ENCODE measurements around the gene ZNF74.
"Not testable (repeated sequence)": the region's sequence is repeated elsewhere in the genome, so short reads cannot be mapped to it uniquely, and the experiment has no call there.

ZNF74 gene

DNA sequence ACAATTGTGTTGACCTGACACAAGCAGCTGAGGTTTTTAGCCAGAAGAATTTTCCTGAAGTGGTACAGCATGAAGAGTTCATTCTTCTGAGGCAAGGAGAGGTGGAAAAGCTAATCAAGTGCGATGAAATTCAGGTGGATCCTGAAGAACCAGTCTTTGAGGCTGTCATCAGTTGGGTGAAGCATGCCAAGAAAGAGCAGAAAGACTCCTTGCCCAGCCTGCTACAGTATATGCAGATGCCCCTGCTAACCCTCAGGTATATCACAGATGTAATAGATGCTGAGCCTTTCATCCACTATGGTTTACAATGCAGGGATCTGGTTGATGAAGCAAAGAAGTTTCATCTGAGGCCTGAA is 56.6 kb downstream of the ZNF74 start:
- ATAC-seq: no peak

DNA sequence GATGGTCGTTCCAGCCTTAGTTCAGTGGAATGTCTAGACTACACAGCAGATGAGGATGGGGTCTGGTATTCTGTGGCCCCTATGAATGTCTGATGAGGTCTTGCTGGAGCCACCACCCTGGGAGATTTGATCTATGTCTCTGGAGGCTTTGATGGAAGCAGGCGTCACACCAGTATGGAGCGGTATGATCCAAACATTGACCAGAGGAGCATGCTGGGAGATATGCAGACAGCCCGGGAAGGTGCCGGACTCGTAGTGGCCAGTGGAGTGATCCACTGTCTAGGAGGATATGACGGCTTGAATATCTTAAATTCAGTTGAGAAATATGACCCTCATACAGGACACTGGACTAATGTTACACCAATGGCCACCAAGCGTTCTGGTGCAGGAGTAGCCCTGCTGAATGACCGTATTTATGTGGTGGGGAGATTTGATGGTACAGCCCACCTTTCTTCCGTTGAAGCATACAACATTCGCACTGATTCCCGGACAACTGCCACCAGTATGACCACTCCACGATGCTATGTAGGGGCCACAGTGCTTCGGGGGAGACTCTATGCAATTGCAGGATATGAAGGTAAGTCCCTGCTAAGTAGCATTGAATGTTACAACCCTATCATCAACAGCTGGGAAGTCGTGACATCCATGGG is 57.3 kb downstream of the ZNF74 start:
- not testable (repeated sequence) for ATAC-seq

DNA sequence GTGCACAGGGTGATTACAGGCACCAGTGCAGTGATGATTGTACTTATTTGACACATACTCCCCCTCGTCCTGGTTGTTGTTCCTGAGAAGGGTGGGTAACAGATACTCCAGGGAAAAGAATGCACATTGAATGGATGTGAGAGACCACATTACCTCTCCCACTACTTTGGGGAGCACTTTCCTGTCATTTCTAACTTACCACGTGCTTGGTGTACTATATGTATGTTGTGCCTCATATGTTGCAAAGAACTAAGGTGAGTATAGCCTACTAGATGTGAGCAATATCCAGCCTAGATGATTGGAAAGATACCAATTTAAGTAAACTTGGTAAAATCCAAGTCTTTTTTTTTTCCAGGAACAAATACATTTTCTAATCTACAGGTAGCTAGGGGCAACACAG is 58.0 kb downstream of the ZNF74 start:
- ATAC-seq: no peak

DNA sequence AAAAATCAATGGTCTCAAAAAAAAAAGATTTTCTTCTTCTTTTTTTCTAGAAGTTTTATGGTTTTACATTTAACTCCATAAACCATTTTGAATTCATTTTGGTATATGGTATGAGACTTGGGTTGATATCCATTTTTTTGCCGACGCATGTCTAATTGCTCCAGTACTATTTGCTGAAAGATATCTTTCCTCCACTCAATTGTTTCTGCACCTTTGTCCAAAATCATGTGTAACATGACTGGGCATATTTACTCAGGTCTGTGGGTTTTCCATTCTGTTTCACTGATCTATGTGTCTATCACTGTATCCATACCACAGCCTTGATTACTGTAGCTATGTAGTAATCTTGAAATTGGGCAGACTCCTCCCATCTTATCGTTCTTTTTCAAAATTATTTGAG is 59.3 kb downstream of the ZNF74 start:
- ATAC-seq: no peak

DNA sequence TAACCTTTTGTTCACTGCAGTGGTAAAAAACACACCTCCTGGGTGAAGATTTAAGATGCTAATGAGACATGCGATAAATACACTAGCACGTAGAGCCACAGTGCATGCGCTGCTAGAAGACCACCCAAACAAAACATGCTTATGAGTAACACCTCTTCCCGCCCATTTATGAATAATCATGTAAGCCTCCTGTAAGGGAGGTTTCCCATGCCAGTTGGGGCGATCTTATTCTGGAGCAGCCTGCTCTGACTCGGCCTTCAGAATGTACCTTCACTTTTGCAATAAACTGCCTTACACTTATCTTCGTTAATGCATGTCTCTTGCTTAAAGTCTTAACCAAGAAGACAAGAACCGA is 61.7 kb downstream of the ZNF74 start:
- ATAC-seq: no peak

DNA sequence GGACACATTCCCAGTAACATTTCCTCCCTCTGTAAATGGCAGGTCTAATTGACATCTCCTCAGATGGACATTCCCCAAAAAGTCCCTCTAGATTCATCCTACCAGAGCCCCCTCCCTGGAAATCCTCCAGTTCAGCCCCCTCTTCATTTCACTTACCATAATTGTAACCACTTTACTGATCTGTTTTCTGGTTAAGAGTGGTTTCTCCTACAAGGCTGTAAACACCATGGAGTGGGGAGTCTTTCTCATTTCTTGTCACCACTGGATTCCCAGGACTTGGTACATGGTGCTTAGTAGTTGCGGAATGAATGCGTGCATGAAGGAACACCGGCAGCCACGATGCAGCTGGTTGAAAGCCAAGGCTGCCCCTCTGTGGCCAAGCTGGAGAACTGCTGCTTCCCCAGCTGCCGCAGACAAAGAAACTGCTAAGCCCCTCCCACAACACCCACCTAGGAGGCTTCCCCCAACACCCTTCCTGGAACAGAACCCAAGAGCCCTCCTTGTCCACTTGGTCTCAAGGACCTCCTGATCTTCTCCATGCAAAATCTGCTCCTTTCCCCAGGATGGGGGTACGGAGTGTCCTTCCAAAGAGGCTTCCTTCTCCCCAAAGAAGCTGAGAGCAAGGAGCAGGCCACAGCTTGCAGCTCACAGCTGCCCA is 62.2 kb downstream of the ZNF74 start:
- ATAC-seq: peak; percentile 90 to 91

DNA sequence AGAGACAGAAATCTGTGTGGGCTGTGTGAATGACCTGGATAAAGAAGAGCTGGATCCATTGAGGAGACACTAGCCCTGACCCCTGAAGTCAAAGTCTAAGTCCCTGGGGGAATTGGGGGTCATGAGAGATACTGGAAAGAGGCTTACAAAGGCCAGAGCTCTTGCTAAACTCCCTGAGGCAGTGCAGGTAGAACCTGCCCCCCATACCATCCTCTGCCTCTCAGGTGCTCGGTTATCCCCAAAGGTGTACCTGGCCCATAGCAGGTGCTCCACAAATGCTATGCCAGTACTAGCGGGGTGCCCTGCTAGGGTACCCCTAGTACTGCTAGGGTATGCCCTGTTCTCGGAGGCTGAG is 62.7 kb downstream of the ZNF74 start:
- ATAC-seq: no peak

DNA sequence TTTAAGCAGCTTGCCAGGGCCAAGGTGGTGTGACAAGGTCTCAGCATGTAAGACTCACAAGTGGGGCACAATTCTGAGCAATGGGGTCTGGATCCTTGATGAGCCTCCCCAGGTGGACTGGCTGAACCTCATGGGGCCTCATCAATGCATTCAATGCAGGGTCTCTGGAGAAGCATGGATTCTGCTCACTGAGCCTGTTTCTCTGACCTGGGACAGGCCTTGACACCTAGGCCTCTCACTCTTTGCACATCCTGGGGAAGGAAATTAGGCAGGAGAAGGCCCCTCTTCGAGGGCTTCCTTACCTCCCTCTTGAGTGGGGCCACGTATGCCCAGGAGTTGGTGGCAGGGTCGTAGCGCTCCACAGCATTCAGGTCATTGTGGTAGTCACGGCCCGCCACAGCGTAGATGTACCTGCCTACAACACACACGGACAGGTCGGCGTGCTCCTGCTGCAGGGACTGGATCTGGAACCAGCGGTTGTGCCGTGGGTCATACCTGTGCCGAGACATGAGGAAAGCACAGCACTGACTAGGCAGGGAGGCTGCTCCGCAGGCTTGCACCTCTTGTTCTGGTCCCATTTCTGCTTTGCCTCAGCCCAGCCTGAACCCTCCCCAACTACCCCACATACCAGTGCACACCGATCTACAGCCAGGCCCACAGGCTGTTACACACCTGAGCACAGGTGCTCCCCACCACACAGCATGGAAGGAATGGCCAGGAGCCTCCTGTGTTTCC is 63.7 kb downstream of the ZNF74 start:
- ATAC-seq: no peak

Data from activated CD4-positive, CD25-positive, alpha-beta regulatory T cell treated with anti-CD3 and anti-CD28 coated beads, Interleukin-2, amount 50 U/mL, for 24 hours (primary cell).